Measurements from ENCODE around the gene MRM3.
"Not testable (repeated sequence)": the region's sequence is repeated elsewhere in the genome, so short reads cannot be mapped to it uniquely, and the experiment has no call there.

Gene MRM3, protein sequence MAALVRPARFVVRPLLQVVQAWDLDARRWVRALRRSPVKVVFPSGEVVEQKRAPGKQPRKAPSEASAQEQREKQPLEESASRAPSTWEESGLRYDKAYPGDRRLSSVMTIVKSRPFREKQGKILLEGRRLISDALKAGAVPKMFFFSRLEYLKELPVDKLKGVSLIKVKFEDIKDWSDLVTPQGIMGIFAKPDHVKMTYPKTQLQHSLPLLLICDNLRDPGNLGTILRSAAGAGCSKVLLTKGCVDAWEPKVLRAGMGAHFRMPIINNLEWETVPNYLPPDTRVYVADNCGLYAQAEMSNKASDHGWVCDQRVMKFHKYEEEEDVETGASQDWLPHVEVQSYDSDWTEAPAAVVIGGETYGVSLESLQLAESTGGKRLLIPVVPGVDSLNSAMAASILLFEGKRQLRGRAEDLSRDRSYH

DNA sequence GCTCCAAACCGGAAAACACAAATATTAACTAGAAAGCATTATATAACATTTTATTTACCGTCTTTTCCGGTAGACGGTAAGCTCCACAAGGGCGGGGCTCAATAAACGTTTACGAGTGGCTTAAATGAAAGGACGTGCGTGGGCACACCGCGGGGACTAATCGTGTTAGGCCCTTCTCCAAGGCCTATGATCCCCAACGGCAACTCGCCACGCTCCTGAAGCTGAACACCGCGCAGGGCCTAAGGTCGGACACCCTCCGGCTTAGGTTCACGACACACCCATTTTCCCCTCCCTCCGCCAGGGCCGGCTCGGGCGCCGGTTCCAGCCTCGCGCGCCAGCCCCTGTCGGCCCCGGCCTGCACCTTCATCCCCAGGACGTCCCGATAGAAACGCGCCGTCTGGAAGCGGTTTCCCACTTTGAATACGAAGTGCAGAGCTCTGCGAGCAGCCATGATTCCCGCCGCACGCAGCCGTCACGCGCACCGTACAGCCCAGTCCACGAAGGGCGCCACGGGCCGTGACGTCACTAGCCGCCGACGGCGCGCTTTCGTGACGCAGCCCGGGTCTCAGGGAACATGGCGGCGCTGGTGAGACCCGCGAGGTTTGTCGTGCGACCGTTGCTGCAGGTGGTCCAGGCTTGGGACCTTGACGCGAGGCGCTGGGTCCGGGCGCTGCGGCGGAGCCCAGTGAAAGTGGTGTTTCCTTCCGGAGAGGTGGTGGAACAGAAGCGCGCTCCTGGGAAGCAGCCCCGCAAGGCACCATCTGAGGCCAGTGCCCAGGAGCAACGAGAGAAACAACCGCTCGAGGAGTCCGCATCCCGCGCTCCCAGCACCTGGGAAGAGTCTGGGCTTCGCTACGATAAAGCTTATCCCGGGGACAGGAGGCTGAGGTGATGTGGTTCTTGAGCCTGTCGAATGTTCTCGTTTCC, at the start of gene MRM3, which contains the start of gene GLOD4:
TSS of gene MRM3 (plus strand) at position 549 of the 927 bp plus-strand sequence. CDS start at position 575, 26 bp downstream.
TSS of gene GLOD4 (minus strand) at position 476 of the 927 bp plus-strand sequence. CDS start at position 451, 25 bp downstream.
- DNase-seq (ENCODE audit: low spot score): peak; percentile 93

- DNase-seq (ENCODE audit: low spot score): no peak
These were observed 49.0 kb upstream of the MRM3 start for GRCh38 chr17:732902-733720.

GRCh38 chr17:733743-734142, 48.4 kb upstream of the MRM3 start:
- no peak for DNase-seq (ENCODE audit: low spot score)

DNA sequence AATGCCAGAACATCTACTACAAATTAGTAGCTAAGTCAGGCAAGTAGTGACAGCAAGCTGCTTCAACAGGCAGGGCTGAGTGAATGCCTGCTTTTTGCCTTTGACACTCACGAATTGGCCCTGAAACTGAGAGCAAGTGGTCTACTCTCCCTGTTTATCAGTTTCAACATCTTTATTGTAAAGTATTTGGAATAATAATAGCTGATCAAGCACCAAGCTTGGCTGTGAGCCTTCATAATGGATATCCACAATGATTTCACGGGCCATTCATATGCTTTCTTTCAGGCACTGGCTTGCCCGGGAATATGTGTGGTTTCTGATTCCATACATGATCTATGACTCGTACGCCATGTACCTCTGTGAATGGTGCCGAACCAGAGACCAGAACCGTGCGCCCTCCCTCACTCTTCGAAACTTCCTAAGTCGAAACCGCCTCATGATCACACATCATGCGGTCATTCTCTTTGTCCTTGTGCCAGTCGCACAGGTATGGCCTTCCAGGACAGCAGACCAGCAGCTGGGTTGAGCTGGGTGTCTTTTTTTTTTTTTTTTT, 44.5 kb upstream of the MRM3 start:
- DNase-seq (ENCODE audit: low spot score): no peak

GRCh38 chr17:740240-741017, 41.7 kb upstream of the MRM3 start:
- peak; percentile 7 for DNase-seq (ENCODE audit: low spot score)

- DNase-seq (ENCODE audit: low spot score): no peak
These were observed 39.9 kb upstream of the MRM3 start for GRCh38 chr17:742147-742793.

- DNase-seq (ENCODE audit: low spot score): no peak
These were observed 39.0 kb upstream of the MRM3 start for GRCh38 chr17:743139-743538.

GRCh38 chr17:744937-745336, 37.2 kb upstream of the MRM3 start:
- no peak for DNase-seq (ENCODE audit: low spot score)

DNA sequence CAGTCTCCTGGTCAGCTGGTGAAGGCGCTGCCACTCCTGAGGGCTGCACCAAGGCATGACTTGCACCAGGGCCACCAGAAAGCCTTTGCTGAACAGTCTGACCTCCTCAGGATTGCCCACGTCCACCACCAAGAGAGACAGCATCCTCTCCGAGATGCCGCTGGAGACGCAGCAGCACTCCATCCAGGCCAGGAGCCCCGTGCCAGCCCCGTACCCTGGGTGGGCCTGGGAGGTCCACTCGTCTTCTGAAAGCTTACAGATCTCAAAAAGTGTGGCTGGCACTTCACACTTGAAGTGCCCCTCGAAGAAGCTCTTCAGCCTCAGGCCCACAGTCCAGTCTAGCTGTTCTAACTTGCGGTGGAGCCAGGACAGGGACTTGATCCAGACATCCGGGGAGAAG, 36.7 kb upstream of the MRM3 start:
- DNase-seq (ENCODE audit: low spot score): no peak

DNA sequence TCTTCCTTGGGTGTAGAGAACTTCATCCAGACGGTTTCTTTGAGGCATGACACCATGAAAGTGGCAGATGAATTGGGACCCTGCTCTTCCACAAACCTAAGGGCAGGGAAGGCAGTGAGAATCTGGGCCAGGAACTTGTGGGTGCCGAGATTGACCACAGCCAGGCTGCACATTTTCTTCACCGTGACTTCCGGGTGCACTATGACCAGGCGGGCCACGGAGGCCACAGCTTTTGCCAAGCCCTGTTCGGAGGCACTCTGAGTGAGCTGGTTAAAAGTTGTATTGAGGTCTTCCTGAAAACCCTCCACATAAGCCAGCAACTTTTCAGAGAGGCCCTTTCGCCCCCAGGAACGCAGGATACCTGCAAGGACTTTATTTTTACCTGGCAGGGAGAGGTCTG, 36.0 kb upstream of the MRM3 start:
- DNase-seq (ENCODE audit: low spot score): no peak

GRCh38 chr17:746783-747629, 35.1 kb upstream of the MRM3 start:
- no peak for DNase-seq (ENCODE audit: low spot score)

- not testable (repeated sequence) for DNase-seq (ENCODE audit: low spot score)
These were observed 33.5 kb upstream of the MRM3 start for GRCh38 chr17:748604-749003.

DNA sequence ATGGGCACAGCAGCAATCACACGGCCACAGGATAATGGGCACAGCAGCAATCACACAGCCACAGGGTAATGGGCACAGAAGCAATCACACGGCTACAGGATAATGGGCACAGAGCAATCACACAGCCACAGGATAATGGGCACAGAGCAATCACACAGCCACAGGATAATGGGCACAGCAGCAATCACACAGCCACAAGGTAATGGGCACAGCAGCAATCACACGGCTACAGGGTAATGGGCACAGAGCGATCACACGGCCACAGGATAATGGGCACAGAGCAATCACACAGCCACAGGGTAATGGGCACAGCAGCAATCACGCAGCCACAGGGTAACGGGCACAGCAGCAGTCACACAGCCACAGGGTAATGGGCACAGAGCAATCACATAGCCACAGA, 32.8 kb upstream of the MRM3 start:
- DNase-seq (ENCODE audit: low spot score): not testable (repeated sequence)

- DNase-seq (ENCODE audit: low spot score): no peak
These were observed 31.6 kb upstream of the MRM3 start for GRCh38 chr17:750431-751037.

DNA sequence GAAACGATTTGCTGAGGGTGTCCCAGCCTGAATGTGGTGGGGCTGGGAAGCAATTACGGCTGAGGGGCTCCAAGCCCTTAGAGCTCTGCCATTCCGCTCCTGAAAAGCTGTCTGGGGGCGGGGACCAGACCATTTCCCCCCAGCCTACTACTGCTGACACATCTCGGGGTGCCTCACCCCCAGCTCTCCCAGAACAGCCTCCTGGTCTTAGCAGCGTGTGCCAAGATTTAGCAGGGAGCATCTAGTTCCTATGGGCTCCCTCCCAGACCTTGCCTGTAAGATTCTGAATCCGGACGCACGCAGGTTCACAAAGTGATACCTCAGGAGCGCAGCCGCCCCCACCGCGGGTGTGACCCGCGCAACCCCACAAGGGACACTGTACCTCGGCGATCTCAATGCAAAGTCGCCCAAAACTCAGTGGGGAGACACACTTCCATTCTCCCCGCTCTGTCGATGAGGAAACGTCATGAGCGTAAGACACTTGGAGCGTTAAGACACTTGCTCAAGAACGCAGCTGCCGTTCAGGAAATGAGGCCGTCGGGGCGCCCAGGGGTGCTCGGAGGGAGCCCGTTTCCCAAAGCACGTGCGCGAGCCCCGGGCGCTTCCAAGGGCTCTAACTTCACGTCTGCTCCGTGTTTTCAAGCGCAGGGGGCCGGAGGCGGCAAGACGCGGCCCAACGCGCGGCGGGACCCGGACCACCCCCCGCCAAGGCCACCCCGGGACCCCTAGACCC, 30.7 kb upstream of the MRM3 start:
- DNase-seq (ENCODE audit: low spot score): peak; percentile 30

GRCh38 chr17:752002-752619, 30.0 kb upstream of the MRM3 start, which contains the start of gene GEMIN4:
Gene GEMIN4 (minus strand): TSS chr17:752264. CDS start chr17:752142, 122 bp downstream.
- DNase-seq (ENCODE audit: low spot score): peak; percentile 97

DNA sequence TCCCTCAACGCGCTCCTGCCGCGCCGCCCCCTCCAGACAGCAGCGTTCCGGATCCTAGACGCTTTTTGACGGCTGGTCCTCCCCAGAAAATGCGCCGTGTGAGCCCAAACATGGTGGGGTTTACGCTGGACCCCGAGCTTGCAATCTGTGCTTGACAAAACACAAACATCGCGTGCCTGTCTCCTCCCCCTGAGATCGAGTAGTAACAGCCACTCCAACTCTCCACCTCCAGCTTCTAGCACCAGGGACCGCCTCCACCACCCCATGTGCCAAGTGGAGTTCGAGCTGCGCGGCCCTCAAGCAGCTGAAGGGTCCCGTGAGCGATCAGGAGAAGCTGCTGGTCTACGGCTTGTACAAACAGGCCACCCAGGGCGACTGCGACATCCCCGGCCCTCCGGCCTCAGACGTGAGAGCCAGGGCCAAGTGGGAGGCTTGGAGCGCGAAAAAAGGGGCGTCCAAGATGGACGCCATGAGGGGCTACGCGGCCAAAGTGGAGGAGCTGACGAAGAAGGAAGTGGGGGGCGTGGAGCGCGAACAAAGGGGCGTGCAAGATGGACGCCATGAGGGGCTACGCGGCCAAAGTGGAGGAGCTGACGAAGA, 29.4 kb upstream of the MRM3 start:
- DNase-seq (ENCODE audit: low spot score): no peak
